ENCODE measurements around the gene MT1E.
"Not testable (repeated sequence)": the region's sequence is repeated elsewhere in the genome, so short reads cannot be mapped to it uniquely, and the experiment has no call there.

Gene MT1E

GRCh38 chr16:56616608-56617211, 8.9 kb upstream of the MT1E start:
- H3K4me3 ChIP-seq (ENCODE audit: low read depth, low read length): peak overlapping the region; percentile 28
- TF ChIP-seq CTCF (IDR thresholded peaks at IDR 0.05; ENCODE audit: low read depth, low read length, missing control alignments): no peak
- no peak for DNase-seq (ENCODE audit: low read depth)
- in situ Hi-C loops (cut with HindIII; ENCODE audit: low sequenced_read_pairs): no loop called here

- in situ Hi-C loops (cut with HindIII; ENCODE audit: low sequenced_read_pairs): no loop called here
- peak overlapping the region; percentile 28 for H3K4me3 ChIP-seq (ENCODE audit: low read depth, low read length)
- no peak for TF ChIP-seq CTCF (IDR thresholded peaks at IDR 0.05; ENCODE audit: low read depth, low read length, missing control alignments)
- no peak for DNase-seq (ENCODE audit: low read depth)
These were observed 8.1 kb upstream of the MT1E start for GRCh38 chr16:56617212-56618085.

GRCh38 chr16:56618138-56618537, 7.4 kb upstream of the MT1E start:
- TF ChIP-seq CTCF (IDR thresholded peaks at IDR 0.05; ENCODE audit: low read depth, low read length, missing control alignments): no peak
- no peak for DNase-seq (ENCODE audit: low read depth)
- H3K4me3 ChIP-seq (ENCODE audit: low read depth, low read length): no peak overlapping the region
- in situ Hi-C loops (cut with HindIII; ENCODE audit: low sequenced_read_pairs): no loop called here

GRCh38 chr16:56620339-56620897, 5.2 kb upstream of the MT1E start:
- DNase-seq (ENCODE audit: low read depth): no peak
- TF ChIP-seq CTCF (IDR thresholded peaks at IDR 0.05; ENCODE audit: low read depth, low read length, missing control alignments): no peak
- in situ Hi-C loops (cut with HindIII; ENCODE audit: low sequenced_read_pairs): no loop called here
- no peak overlapping the region for H3K4me3 ChIP-seq (ENCODE audit: low read depth, low read length)

- DNase-seq (ENCODE audit: low read depth); in situ Hi-C loops (cut with HindIII; ENCODE audit: low sequenced_read_pairs); H3K4me3 ChIP-seq (ENCODE audit: low read depth, low read length): not testable (repeated sequence)
These were observed 3.7 kb upstream of the MT1E start for GRCh38 chr16:56621665-56622445.

- DNase-seq (ENCODE audit: low read depth); H3K4me3 ChIP-seq (ENCODE audit: low read depth, low read length); in situ Hi-C loops (cut with HindIII; ENCODE audit: low sequenced_read_pairs): not testable (repeated sequence)
These were observed 2.4 kb upstream of the MT1E start for GRCh38 chr16:56623184-56623583.

GRCh38 chr16:56623637-56624036, 1.9 kb upstream of the MT1E start:
- TF ChIP-seq CTCF (IDR thresholded peaks at IDR 0.05; ENCODE audit: low read depth, low read length, missing control alignments): no peak
- H3K4me3 ChIP-seq (ENCODE audit: low read depth, low read length): no peak overlapping the region
- in situ Hi-C loops (cut with HindIII; ENCODE audit: low sequenced_read_pairs): no loop called here

More at GRCh38 chr16:56623637-56624036, 1.9 kb upstream of the MT1E start:
- no peak for DNase-seq (ENCODE audit: low read depth)

Data from astrocyte of the cerebellum (primary cell).